MV-4-11 (cell line): ENCODE measurements around the gene PCSK2.

Source experiments
- DNase-seq: peaks from one replicate; lab custom pipeline; 2025; lab: John Stamatoyannopoulos, UW

PCSK2 gene

DNA sequence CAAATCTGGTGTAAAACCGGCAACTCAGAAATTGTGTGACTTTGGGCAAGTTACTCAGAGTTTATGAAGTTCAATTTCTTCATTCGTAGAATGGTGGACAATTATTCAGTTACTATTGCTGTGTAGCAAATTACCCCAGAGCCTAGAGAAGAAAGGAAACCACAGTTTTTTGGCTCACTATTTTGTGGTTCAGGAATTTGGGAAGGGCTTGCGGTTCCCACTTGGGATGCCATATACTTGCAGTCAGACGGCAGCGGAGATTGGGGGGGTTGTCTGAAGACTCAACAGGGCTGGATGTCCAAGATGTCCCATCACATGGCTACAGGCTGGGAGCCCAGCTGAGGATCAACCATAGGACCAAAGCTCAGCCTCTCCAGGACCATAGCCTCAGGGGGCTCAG is 108.1 kb downstream of the PCSK2 start:
- DNase-seq = no peak

DNA sequence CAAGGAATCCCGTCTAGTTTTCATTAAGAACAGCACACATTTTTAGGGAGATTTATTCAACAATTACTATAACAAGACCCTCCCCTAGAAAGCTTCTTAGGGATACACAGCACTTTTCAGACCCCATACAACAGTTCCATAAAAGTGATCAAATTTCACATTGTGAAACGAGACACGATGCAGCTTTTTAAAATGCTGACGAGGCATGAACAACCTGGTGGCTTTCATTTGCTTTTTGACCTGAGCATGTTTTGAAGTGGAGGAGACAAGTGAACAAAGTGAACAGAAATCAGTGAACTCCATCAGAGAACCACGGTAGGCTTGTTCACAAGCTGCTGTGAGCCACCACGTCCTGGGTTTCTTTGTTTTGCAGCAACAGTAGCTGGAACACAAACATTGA is 112.2 kb downstream of the PCSK2 start:
- no peak for DNase-seq

DNA sequence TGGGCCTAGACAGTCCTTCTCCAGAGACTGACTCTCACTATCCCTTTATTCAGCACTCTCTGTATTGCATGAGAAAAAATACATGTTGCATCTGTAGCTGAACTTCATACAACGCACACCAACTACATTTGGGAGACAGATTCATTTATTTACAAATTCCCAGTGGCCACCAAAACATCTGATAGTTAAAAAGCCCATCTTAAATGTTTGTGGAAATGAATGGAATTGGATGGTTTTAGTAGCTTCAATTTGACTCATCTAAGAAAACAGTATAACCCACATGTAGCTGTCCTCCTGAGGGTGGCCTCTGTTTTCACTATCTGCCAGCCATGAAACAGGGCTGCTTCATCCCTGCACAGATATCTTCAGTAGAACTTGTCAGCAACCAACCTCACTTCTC is 116.3 kb downstream of the PCSK2 start:
- no peak for DNase-seq

DNA sequence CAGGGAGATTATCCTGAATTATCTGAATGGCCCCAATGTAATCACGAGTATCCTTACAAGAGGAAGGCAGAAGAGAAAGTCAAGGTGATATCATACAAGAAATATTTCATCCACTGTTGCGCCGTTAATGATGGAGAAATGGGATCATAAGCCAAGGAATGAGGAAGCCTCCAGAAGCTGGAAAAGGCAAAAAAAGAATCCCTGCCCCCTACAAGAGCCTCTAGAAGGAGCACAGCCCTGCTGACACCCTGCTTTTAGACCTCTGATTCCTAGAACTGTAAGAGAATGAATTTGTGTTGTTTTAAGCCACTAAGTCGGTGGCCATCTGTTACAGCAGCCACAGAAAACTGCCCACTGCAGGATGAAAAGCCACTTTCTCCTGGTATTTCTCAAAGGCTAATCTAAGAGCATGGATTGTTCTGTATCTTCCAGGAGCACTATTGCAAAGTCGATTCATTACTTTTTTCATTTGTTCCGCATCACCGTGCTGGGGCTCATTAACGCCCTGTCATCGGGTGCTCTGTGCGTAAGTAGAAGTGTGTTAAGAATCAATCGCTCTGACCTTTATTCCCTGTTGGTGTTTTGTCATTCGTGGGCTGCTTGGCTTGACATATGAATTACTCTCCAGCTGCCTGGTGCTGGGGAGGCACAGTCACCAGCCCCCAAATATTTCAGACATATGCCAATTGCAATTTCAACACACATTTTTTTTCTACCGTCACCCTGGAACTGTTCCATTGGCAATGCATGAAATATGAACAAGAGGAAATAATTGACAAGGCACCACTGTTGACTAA is 117.0 kb downstream of the PCSK2 start:
- no peak for DNase-seq

DNA sequence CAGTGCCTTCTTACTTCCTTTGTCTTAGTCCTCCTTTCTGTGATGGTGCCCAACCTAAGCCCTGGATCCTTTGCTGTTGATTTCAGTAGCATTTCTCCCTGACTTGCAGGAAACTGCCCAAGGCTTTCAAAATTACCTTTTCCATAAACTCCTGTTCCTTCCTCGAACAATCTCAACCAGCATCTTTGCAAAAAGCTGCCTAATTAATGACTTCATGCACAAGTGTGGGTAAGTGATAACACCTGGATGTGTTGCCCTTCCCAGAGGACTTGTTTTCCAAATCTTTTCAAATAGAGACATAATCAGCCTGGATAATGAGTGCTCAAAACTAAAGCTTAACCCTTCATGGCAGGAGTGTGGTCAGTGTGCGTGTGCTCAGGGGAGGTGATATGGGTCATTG is 118.0 kb downstream of the PCSK2 start:
- no peak for DNase-seq

DNA sequence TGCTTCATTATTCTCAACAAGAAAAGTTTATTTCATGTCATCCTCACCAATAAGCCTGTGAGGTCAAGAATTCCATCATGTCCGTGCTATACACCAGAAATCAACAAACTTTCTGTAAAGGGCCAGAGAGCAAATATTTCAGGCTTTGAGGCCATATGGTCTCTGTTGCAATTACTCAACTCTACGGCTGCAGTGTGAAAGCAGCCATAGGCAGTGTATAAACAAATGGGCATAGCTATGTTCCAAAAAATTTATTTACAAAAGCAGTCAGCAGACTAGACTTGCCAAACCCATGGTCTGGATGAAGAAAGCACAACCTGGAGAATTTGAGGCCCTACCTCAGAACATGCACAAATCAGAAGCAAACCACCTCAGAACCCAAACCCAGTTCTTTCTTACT is 118.5 kb downstream of the PCSK2 start:
- no peak for DNase-seq

DNA sequence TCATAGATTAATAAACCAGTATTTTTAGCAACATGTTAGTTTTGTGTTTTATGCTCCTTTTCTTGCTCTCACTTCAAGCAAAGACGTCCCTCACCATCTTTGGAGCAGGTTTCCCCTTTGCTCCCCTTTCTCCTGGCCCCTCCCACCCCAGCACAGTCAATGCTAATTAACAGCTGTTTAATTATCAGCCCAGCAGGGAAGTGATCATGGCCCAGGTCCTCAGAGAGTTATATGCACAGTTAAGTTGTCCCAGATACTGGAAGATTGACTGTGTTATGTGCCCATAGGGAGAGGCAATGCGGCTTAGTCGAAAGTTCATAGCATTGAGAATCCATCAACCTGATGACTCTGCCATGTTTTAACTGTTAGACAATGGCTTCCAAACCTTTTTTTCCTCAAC is 123.5 kb downstream of the PCSK2 start:
- no peak for DNase-seq

DNA sequence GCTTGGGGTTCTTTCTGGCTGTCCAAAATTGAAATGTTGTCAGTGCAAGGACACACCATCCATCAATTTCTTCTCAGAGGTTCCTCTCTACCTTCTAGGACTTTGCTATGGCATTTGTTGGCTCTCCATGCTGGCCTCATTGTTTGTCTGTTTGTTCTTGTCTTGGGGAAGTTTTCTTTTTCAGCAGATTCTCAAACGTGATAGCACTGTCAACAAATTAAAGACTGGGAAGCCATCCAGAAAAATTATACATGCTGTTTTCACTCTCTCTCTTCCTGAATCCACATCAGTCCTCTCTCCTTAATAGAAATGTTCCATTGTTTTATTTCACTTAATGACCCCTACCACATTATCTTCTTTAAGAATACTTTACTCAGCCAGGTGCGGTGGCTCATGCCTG is 130.4 kb downstream of the PCSK2 start:
- no peak for DNase-seq

DNA sequence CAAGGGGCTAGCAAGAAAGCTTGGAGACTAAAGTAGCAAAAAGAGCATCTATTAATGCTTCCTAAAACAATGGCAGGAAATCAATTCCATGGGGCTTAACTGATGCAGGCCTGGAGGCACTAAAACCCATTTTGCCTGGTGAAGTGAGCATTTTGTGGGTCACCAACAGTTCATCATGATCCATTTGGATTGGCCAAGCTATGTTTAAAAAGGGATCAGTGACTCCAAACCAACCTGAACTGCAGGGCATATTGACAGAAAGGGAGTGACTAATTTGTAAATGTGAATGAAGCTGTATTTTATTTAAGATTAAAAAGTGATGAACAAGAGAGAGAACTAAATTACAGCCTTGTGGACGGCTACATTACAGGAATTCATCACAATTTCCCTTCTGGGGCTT is 132.0 kb downstream of the PCSK2 start:
- no peak for DNase-seq

DNA sequence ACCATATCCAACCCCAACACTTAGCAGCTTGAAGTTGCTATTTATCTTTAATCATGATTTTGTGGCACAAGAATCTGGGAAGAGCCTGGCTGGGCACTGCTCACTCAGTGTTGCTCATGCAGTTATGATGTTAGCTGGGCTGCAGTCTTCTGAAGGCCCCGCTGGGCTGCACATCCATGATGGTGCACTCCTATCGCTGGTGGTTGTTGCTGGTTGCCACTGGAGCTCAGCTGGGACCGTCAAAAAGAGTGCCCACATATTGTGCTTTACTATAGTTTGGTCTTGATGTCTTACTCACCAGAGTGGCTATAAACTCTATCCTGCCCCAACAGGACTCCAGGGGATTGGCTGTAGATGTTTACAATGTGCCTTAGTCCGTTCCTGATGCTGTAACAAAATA is 137.8 kb downstream of the PCSK2 start:
- DNase-seq = no peak

DNA sequence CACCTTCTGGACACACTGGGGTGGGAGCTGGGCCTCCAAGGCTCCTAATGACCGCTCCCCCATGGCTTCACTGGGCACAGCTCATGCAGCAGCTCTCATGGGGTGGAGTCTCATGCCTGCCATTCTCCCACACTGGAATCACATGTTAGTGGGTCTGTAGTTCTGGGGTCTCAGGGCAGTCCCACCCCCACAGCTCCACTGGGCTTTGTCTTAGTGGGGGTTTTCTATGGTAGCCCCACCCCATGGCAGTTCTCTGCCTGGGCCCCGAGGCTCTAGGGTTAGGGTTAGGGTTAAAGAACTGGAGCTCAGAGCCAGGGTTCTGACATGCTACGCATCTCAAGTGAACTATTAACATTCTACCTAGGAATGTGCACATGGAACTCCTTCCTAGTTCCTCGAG is 139.0 kb downstream of the PCSK2 start:
- no peak for DNase-seq

DNA sequence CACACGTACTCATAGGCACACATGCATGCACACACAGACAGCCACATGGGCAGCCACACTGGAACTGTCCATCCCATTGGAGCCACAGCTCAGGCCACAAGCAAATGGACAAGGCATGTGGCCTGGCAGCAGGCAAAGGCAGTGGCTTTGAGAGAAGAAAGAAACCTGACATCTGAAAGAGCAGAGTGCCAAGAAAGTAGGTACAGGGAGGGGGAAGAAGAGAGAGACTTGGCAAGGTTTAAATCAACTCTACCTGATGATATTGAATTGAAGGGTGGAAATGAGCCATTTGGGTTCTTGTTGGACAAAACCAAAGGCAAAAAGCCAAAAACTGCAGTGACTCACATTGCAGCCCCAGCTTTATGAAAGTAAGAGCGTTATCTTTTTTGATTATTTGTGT is 142.7 kb downstream of the PCSK2 start:
- DNase-seq = no peak

DNA sequence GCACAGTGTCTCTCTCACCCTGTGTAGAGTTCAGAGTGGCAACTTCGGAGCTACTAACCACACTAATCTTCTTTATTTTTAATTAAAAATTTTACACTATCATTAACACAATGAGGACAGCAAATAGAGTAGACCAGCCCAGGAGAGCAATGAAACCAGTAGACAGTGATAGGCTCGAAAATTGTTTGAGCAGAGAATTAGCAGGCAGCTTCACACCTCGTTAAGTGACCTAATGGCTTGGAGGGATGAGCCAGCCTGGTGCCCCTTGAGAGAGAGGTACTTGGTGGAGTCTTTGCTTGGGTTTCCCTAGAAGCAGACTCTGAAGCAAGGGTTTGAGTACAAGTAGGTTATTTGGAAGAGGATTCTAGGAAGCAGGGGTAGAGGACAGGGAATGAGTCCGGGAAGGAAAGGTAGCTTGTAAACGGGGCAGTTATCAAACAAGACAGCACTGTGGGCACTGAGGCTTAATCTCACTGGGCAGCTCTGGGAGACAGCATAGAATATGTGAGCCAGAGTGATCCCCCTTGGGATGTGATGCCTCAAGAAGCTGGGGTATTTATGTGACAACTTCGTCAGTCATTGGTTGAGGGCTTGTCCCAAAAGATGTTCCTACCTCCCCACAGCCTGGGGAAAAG is 146.1 kb downstream of the PCSK2 start:
- DNase-seq = no peak

DNA sequence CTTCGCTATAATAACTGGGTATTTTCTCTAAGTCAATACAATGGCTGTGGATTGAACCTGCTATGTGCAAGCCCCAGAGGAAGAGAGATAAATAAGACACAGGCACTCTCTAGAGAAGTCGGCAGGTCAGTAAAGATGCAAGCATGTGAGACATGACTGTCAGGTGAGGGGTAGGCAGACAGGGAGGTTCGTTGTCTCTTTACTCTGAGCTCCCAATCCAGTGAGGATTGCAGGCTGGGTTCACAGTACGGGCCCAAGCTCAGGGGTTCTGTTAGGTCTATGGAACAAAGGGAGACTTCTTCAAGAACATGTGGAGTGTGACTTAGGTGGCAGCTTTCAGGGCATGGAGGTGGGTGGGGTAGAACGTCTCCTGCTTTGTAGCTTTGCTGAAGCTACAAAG is 147.2 kb downstream of the PCSK2 start:
- DNase-seq = no peak

DNA sequence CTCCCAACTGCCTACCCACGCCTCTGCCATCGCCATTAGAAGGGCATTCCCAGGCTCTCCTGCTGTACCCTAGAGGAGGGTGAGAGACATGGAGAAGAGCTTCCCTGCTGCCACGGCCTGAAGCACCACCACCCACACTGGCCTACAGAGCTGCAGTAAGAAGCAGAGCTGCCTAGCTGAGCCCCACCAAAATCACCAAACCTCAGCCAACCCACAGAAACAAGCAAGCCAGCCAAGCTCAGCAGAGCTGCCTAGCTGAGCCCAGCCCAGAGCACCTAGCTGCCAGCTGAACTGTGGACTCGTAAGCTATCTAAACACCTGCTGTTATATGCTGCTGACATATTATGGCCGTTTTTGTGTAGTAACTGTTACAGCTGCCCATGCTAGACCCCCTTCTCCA is 149.2 kb downstream of the PCSK2 start:
- DNase-seq = no peak

DNA sequence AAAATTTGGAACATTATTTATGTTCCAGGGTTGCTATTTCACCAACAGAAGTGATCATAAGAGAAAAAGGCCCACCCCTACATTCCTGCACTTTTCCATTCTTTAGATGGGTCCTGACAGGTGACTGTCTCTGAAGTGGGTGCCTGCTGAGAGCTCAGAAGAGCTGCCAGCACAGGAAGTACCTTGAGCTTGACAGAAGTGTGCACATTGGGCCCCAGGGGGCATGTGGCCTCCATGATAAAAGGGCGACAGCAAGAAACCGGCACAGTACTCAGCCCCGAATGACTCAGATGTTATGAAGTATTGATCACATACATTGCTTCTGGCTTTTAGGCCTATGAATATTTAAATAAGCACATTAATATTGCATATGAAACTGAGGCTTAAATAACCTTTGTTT is 150.4 kb downstream of the PCSK2 start:
- no peak for DNase-seq

DNA sequence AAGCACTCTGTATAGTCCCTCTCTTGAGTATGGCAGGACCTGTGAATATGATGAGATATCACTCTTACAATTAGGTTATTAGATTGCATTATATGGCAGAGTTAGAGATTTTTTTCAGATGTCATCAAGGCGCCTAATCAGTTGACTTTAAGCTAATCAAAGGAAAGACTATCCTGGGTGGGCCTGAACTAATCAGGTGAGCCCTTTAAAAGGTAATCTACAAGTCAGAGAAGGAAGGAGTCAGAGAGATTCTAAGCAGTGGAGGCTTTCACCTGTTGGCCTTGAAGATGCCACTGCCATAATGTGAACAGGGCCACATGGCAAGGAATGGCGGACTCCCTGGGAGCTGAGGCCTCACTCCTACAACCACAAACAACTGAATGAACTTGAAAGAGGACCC is 152.8 kb downstream of the PCSK2 start:
- no peak for DNase-seq

DNA sequence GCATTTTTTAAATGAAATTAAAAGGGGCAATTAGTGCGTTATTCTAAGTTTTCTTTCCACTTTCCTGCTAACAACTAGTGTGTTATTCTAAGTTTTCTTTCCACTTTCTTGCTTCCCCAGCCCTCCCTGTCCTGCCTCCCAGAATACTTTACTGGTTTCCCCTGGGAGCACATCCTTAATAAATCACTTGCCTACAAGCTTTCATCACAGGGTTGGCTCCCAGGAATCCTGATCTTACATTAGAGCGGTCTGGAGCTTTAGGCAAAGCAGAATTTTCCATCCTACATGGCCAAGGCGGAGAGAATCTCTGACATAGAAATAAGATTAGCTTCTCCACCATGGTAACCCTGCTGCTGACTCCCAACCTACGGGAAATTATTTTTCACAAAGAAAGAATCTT is 154.0 kb downstream of the PCSK2 start:
- no peak for DNase-seq

DNA sequence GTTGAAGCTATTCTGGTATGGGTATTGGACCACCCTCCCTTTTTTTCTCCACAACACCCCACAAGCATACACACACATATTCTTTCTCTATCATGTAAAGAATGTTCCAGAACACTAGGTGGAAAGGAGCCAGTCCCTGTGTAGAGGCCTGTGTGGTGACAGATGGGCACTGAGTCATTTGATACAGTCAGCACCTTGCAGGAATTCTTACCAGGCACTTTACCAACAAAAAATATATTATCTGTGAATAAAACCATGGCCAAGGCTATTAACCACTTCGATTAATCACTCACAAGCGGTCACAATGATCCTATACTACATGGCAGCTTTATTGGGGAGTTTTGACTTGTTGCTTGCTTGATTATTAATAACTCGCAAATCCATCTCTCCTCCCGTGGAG is 154.9 kb downstream of the PCSK2 start:
- no peak for DNase-seq

DNA sequence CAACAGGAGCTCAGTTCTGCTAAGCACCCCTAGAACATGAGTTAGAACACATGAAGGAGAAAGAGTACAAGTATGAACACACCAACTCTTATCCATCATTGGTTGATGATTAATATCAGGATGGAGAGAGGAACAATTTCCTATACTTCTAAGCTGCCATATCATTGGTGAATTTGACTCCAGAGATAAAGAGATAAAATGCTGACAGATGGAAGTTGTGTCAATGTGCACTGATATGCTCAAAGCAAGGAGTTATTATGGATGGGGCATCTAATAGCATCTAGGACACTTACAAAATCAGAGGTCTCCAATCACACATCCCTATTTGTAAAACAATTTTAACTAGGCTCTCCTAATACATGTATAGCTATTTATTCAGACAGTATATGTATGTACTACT is 159.0 kb downstream of the PCSK2 start:
- DNase-seq = no peak

DNA sequence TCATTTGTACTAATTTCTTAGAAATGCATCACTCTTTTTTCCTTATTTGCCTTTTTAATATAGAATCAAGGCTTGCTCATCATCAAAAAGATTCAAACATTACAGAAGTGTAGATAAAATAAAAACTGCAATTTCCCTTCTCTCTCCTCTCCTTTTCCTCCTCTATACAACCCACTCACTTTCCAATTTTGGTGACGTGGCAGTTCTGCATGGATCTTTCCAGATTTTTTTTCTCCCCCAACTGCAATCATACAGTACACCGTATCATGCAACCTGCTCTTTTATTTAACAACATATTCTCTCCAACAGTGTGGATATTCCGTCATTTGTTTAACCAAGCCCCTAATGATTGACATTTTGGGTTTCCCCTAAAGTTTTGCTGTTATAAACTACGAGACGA is 163.8 kb downstream of the PCSK2 start:
- no peak for DNase-seq

DNA sequence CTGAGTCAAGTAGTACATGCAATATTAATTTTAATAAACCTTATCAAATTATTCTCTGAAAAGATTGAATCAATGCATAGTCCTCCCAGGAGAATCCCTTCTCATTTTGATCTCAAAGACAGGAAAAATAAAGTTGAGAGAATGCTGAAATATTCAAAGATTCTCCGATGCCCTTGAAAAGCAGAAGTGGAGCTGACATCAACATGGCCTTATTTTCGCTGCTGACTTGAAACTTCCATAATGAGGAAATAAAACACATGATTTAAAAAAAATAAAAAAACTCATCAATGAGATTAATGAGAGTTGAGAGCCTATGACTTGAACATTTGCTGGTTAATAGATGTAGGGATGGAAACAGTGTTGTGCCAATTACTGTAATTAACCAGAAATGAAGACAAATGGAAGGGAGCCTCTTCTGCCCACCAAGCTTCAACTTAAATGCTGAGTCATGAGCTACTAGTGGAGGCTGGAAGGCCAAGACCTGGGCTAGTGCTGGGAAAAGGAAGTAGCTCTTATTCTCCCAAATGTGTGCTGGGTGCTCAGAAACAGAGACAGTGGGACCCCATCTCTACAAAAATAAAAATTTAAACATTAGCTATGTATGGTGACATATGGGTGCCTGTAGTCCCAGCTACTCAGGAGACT is 164.4 kb downstream of the PCSK2 start:
- peak; percentile 77 for DNase-seq

DNA sequence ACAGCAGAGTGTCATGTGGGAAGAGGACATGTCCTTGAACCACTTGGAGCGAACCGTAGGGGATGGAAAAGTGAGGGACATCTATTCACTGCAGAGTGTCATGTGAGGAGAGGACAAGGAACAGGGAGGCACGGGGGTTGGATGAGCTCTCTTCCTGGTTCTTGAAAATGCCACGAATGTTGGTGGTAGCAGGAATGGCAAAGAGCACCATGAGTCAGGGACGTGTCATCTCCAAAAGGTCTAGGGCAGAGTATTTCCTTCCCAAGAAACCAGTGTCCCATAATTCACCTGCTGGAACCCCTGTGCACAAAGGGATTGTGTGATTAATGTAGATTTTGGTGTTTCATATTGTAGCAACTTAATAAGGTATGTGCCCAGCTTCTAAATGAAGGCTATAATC is 167.6 kb downstream of the PCSK2 start:
- DNase-seq = no peak

DNA sequence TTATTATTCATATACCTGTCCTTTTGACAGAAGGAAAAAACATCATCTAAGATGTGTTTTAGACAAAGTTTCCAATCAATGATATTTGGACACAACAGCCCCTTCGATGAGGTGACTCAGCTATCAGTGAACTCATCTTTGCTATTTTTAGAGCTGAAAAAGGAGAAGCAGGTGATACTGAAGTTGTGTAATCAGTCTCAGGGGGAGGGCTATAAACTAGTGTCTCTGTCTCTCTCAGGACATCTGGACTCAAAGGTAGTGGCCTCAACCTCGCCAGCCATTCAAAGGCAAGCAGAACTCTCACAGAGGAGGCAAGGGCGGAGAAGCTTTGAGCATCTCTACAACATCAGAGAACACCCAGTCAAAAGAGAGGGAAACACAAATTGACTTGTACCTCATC is 168.9 kb downstream of the PCSK2 start:
- no peak for DNase-seq
